GM23338 (cell line): ENCODE results near the gene AUH. TPM values are rescaled to one million over a fixed set of nuclear protein-coding genes. Genes with fewer than 3 reads are reported as not detected.

Source experiments
- ATAC-seq: fragments of 200-7000 bp; cut with Tn5 transposase; 3 replicates; pipeline ENCODE4 v1.9.1; 2020
- DNase-seq: peaks from one replicate; pipeline ENCODE4 v3.0.0-alpha.2; 2015; ENCODE audit warnings: low spot score
- H2AFZ ChIP-seq: fragments of 200-600 bp; sonication (generic); 2 replicates; pipeline ENCODE4 v1.8.0; 2016; ENCODE audit warnings: antibody characterized with exemption, mild to moderate bottlenecking, moderate library complexity
- H3F3A ChIP-seq: fragments of 200-600 bp; sonication (generic); replicated peaks from 2 replicates; pipeline ENCODE4 v1.8.0; 2017; ENCODE audit warnings: antibody characterized with exemption, mixed run types, low read depth
- H3K27ac ChIP-seq: fragments of 200-600 bp; sonication (generic); 2 replicates; pipeline ENCODE4 v1.6.1; 2016; ENCODE audit warnings: low read depth
- H3K27me3 ChIP-seq: fragments of 200-600 bp; sonication (generic); 2 replicates; pipeline ENCODE4 v1.8.0; 2016; ENCODE audit warnings: mild to moderate bottlenecking, mixed run types, moderate library complexity; ENCODE audit not compliant: insufficient read depth
- H3K36me3 ChIP-seq: fragments of 200-600 bp; sonication (generic); 2 replicates; pipeline ENCODE4 v1.8.0; 2016; ENCODE audit warnings: mild to moderate bottlenecking; ENCODE audit not compliant: insufficient read depth
- H3K4me1 ChIP-seq: fragments of 200-600 bp; sonication (generic); 2 replicates; pipeline ENCODE4 v1.8.0; 2016; ENCODE audit warnings: mild to moderate bottlenecking, moderate library complexity; ENCODE audit not compliant: insufficient read depth
- H3K4me2 ChIP-seq: fragments of 200-600 bp; sonication (generic); 2 replicates; pipeline ENCODE4 v1.7.1; 2017; ENCODE audit warnings: mixed run types
- H3K4me3 ChIP-seq: fragments of 200-600 bp; sonication (generic); 2 replicates; pipeline ENCODE4 v1.6.1; 2016; ENCODE audit warnings: mixed run types
- H3K79me2 ChIP-seq: fragments of 200-600 bp; sonication (generic); replicated peaks from 2 replicates; pipeline ENCODE4 v1.8.0; 2017; ENCODE audit warnings: mild to moderate bottlenecking; ENCODE audit not compliant: insufficient read depth
- H3K9me2 ChIP-seq: fragments of 200-600 bp; sonication (generic); 2 replicates; pipeline ENCODE4 v1.8.0; 2017; ENCODE audit not compliant: insufficient read depth
- H4K20me1 ChIP-seq: fragments of 200-600 bp; sonication (generic); replicated peaks from 2 replicates; pipeline ENCODE4 v1.8.0; 2017; ENCODE audit warnings: mild to moderate bottlenecking; ENCODE audit not compliant: insufficient read depth
- H3K27ac Mint-ChIP-seq: 2 replicates; pipeline ENCODE4 v1.8.0; 2020; ENCODE audit warnings: inconsistent platforms, mild to moderate bottlenecking, moderate library complexity, mixed read lengths
- H3K27me3 Mint-ChIP-seq: 3 replicates; pipeline ENCODE4 v1.8.0; 2022; ENCODE audit warnings: low read depth, mild to moderate bottlenecking, moderate library complexity, mixed read lengths, inconsistent platforms; ENCODE audit not compliant: insufficient read depth, poor library complexity
- H3K36me3 Mint-ChIP-seq: 3 replicates; pipeline ENCODE4 v1.8.0; 2021; ENCODE audit warnings: low read depth, mild to moderate bottlenecking, inconsistent platforms, moderate library complexity, mixed read lengths
- H3K4me1 Mint-ChIP-seq: 3 replicates; pipeline ENCODE4 v1.8.0; 2020; ENCODE audit warnings: mild to moderate bottlenecking, inconsistent platforms, mixed read lengths
- H3K4me3 Mint-ChIP-seq: 3 replicates; pipeline ENCODE4 v1.8.0; 2021; ENCODE audit warnings: moderate library complexity, mild to moderate bottlenecking, inconsistent platforms, mixed read lengths
- H3K9me3 Mint-ChIP-seq: 3 replicates; pipeline ENCODE4 v1.8.0; 2020; ENCODE audit warnings: moderate library complexity, mild to moderate bottlenecking, inconsistent platforms, mixed read lengths
- ETS1 ChIP-seq: IDR thresholded peaks from 2 replicates; pipeline ENCODE4 v1.6.1; 2016; ENCODE audit warnings: antibody characterized with exemption
- ZNF331 ChIP-seq: fragments of 250-450 bp; sonication (Bioruptor Pico); IDR thresholded peaks from 2 replicates; pipeline ENCODE4 v1.5.0; 2020; ENCODE audit warnings: low read depth, mild to moderate bottlenecking, moderate library complexity
- ZNF462 ChIP-seq: fragments of 250-450 bp; sonication (Bioruptor Pico); IDR thresholded peaks from 2 replicates; pipeline ENCODE4 v1.5.0; 2020; ENCODE audit warnings: mild to moderate bottlenecking, moderate library complexity
- polyA plus RNA-seq: library from polyadenylated mRNA; unstranded; fragments of >200 nt; fragmentation: Nextera tagmentation; extraction: Ambion mirVana; gene quantifications from 2 replicates; pipeline ENCODE4 v1.2.1, GENCODE V29; 2016
- total RNA-seq: library from RNA; depleted of rRNA; stranded (reverse); fragments of >200 nt; shearing (Covaris generic); gene quantifications from 2 replicates; pipeline ENCODE4 v1.2.3, GENCODE V29; 2014
- TF ChIP-seq, protein P1 (sequence below), 2 experiments: fragments of 200-600 bp in 1 of 2; sonication (generic) in 1 of 2; conservative IDR thresholded peaks; 2 replicates each; pipeline versions ENCODE4 v1.5.1 to v1.6.1; 2016 to 2017; ENCODE audit warnings: antibody characterized with exemption in 2 of 2, low read depth in 2 of 2, mild to moderate bottlenecking in 2 of 2, moderate library complexity in 1 of 2
- TF ChIP-seq, protein P2 (sequence below): IDR thresholded peaks from one replicate; pipeline ENCODE4 v1.6.1; 2018; ENCODE audit warnings: antibody characterized with exemption; ENCODE audit not compliant: unreplicated experiment

AUH gene
- total and polyA plus RNA-seq, 2 experiments from 2014 or later: 28.8 to 34.2 TPM

- no peak for TF ChIP-seq ZNF462 (CRISPR knock-in tag)
- TF ChIP-seq, protein P1, sequence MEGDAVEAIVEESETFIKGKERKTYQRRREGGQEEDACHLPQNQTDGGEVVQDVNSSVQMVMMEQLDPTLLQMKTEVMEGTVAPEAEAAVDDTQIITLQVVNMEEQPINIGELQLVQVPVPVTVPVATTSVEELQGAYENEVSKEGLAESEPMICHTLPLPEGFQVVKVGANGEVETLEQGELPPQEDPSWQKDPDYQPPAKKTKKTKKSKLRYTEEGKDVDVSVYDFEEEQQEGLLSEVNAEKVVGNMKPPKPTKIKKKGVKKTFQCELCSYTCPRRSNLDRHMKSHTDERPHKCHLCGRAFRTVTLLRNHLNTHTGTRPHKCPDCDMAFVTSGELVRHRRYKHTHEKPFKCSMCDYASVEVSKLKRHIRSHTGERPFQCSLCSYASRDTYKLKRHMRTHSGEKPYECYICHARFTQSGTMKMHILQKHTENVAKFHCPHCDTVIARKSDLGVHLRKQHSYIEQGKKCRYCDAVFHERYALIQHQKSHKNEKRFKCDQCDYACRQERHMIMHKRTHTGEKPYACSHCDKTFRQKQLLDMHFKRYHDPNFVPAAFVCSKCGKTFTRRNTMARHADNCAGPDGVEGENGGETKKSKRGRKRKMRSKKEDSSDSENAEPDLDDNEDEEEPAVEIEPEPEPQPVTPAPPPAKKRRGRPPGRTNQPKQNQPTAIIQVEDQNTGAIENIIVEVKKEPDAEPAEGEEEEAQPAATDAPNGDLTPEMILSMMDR (conservative IDR thresholded peaks at IDR 0.05; ENCODE audit: low read depth in 2 of 2): no peak
These were observed 105.5 kb downstream of the AUH start (continued) for GRCh38 chr9:91256235-91256634.

DNA sequence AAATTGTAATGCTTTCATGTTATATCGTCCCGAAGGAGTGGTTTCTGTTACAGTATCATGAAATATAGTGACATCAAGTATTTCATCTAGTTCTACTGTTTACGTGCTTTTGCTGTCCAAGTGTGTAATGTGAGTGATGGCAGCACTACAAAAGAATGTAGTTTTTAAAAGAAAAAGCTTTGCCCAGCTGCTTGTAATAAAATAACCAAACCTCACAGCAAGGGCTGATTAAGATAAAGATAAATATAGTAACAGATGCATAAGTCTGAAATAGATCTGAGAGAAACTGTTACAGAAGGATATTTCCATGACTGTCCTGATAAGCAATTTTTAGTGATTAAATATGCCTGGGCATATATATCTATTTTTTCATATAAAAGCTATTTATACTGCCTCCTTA, 106.4 kb downstream of the AUH start:
- TF ChIP-seq ZNF331 (no peak), ETS1 (no peak)
- TF ChIP-seq, protein P2, sequence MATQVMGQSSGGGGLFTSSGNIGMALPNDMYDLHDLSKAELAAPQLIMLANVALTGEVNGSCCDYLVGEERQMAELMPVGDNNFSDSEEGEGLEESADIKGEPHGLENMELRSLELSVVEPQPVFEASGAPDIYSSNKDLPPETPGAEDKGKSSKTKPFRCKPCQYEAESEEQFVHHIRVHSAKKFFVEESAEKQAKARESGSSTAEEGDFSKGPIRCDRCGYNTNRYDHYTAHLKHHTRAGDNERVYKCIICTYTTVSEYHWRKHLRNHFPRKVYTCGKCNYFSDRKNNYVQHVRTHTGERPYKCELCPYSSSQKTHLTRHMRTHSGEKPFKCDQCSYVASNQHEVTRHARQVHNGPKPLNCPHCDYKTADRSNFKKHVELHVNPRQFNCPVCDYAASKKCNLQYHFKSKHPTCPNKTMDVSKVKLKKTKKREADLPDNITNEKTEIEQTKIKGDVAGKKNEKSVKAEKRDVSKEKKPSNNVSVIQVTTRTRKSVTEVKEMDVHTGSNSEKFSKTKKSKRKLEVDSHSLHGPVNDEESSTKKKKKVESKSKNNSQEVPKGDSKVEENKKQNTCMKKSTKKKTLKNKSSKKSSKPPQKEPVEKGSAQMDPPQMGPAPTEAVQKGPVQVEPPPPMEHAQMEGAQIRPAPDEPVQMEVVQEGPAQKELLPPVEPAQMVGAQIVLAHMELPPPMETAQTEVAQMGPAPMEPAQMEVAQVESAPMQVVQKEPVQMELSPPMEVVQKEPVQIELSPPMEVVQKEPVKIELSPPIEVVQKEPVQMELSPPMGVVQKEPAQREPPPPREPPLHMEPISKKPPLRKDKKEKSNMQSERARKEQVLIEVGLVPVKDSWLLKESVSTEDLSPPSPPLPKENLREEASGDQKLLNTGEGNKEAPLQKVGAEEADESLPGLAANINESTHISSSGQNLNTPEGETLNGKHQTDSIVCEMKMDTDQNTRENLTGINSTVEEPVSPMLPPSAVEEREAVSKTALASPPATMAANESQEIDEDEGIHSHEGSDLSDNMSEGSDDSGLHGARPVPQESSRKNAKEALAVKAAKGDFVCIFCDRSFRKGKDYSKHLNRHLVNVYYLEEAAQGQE: no peak
- no peak overlapping the region for H3K27ac ChIP-seq
- Mint-ChIP-seq H3K27ac (no peak overlapping the region), H3K9me3 (no peaks in the 10 kb centered on the region), H3K4me3 (no peak overlapping the region), H3K27me3 (no peaks in the 10 kb centered on the region), H3K4me1 (no peaks in the 10 kb centered on the region), H3K36me3 (no peaks in the 10 kb centered on the region)
- no peaks in the 10 kb centered on the region for H3K9me2 ChIP-seq
- no peaks in the 10 kb centered on the region for H4K20me1 ChIP-seq
- DNase-seq (no peak), ATAC-seq (no peak)
- H3K79me2 ChIP-seq: no peaks in the 10 kb centered on the region
- no peak overlapping the region for H3K4me3 ChIP-seq
- H3K4me1 ChIP-seq: no peaks in the 10 kb centered on the region
- H3K36me3 ChIP-seq: no peaks in the 10 kb centered on the region
- no peaks in the 10 kb centered on the region for H3K27me3 ChIP-seq
- no peak overlapping the region for H2AFZ ChIP-seq
- H3K4me2 ChIP-seq: no peak overlapping the region
- H3F3A ChIP-seq: no peaks in the 10 kb centered on the region
